ENCODE data around the gene MADCAM1. TPM values are rescaled to one million over a fixed set of nuclear protein-coding genes. Genes with fewer than 3 reads are reported as not detected.

MADCAM1 gene
- total RNA-seq, 1 donor from 2014 or later: 0.24 TPM

- DNase-seq: peak; percentile 38
- intact Hi-C loops (cut with DNase I): loop anchor here (5.0 kb wide), 1 partner anchor 101 kb away; no protein-coding TSS in a partner anchor
- no peak for ATAC-seq (ENCODE audit: poor library complexity)
Observed at GRCh38 chr19:483332-484072, 12.8 kb upstream of the MADCAM1 start.

- intact Hi-C loops (cut with DNase I): loop anchor here (5.0 kb wide), 1 partner anchor 102 kb away; no protein-coding TSS in a partner anchor
- ATAC-seq (ENCODE audit: poor library complexity) (no peak), DNase-seq (peak; percentile 38)
Observed at GRCh38 chr19:484494-484893, 11.8 kb upstream of the MADCAM1 start.

GRCh38 chr19:485077-485476 lies 11.2 kb upstream of the MADCAM1 start:
- ATAC-seq (ENCODE audit: poor library complexity) (no peak), DNase-seq (peak; percentile 40)
- intact Hi-C loops (cut with DNase I): no loop called here

- intact Hi-C loops (cut with DNase I): no loop called here
- ATAC-seq (ENCODE audit: poor library complexity) (no peak), DNase-seq (peak; percentile 76)
Observed at GRCh38 chr19:485583-486236, 10.6 kb upstream of the MADCAM1 start.

GRCh38 chr19:488505-489417 lies 7.5 kb upstream of the MADCAM1 start:
- DNase-seq (peak; percentile 99), ATAC-seq (ENCODE audit: poor library complexity) (peak; percentile 97)
- intact Hi-C loops (cut with DNase I): no loop called here

- intact Hi-C loops (cut with DNase I): no loop called here
Observed at GRCh38 chr19:489418-490196, 6.7 kb upstream of the MADCAM1 start.

GRCh38 chr19:491146-491741 lies 5.0 kb upstream of the MADCAM1 start:
- DNase-seq (no peak), ATAC-seq (ENCODE audit: poor library complexity) (no peak)
- intact Hi-C loops (cut with DNase I): no loop called here

More at GRCh38 chr19:489418-490196, 6.7 kb upstream of the MADCAM1 start:
- ATAC-seq (ENCODE audit: poor library complexity): peak; percentile 50
- peak; percentile 59 for DNase-seq

GRCh38 chr19:492091-492531 lies 4.2 kb upstream of the MADCAM1 start:
- no peak for ATAC-seq (ENCODE audit: poor library complexity)
- DNase-seq: no peak
- intact Hi-C loops (cut with DNase I): no loop called here

- DNase-seq (no peak), ATAC-seq (ENCODE audit: poor library complexity) (no peak)
- intact Hi-C loops (cut with DNase I): no loop called here
Observed at GRCh38 chr19:493391-494170, 2.7 kb upstream of the MADCAM1 start.

- DNase-seq (no peak), ATAC-seq (ENCODE audit: poor library complexity) (no peak)
- intact Hi-C loops (cut with DNase I): no loop called here
Observed at GRCh38 chr19:494171-495080, 1.9 kb upstream of the MADCAM1 start.

- DNase-seq (no peak), ATAC-seq (ENCODE audit: poor library complexity) (no peak)
- intact Hi-C loops (cut with DNase I): no loop called here
Observed at GRCh38 chr19:495081-495401, 1.2 kb upstream of the MADCAM1 start.

GRCh38 chr19:495402-496111 lies 729 bp upstream of the MADCAM1 start:
- DNase-seq (no peak), ATAC-seq (ENCODE audit: poor library complexity) (no peak)
- intact Hi-C loops (cut with DNase I): no loop called here

GRCh38 chr19:496986-497385 lies 700 bp downstream of the MADCAM1 start:
- intact Hi-C loops (cut with DNase I): no loop called here
- no peak for DNase-seq

GRCh38 chr19:497491-497868 lies 1.2 kb downstream of the MADCAM1 start:
- DNase-seq: no peak
- intact Hi-C loops (cut with DNase I): no loop called here
- ATAC-seq (ENCODE audit: poor library complexity): no peak

More at GRCh38 chr19:496986-497385, 700 bp downstream of the MADCAM1 start:
- ATAC-seq (ENCODE audit: poor library complexity): no peak

GRCh38 chr19:497869-498510 lies 1.7 kb downstream of the MADCAM1 start:
- intact Hi-C loops (cut with DNase I): no loop called here
- no peak for ATAC-seq (ENCODE audit: poor library complexity)
- DNase-seq: no peak

All from Right ventricle myocardium superior (tissue), 1 donor.